BLaER1 (cell line): ENCODE measurements around the gene HOXA13.
A peak's percentile ranks its signal among the peaks of the same experiment; 100 is the strongest.

Source experiments
- H3K27ac ChIP-seq: shearing (Covaris generic); formaldehyde crosslinking; 2 replicates; pipeline ENCODE4 v1.8.1; 2022
- H3K27me3 ChIP-seq: shearing (Covaris generic); formaldehyde crosslinking; 2 replicates; pipeline ENCODE4 v1.8.1; 2022
- H3K36me3 ChIP-seq: shearing (Covaris generic); formaldehyde crosslinking; 2 replicates; pipeline ENCODE4 v1.8.1; 2022
- H3K4me1 ChIP-seq: shearing (Covaris generic); formaldehyde crosslinking; 2 replicates; pipeline ENCODE4 v1.8.1; 2022
- H3K4me2 ChIP-seq: shearing (Covaris generic); formaldehyde crosslinking; 2 replicates; pipeline ENCODE4 v1.8.1; 2022
- H3K4me3 ChIP-seq: shearing (Covaris generic); formaldehyde crosslinking; 2 replicates; pipeline ENCODE4 v1.8.1; 2022
- H3K9ac ChIP-seq: shearing (Covaris generic); formaldehyde crosslinking; 2 replicates; pipeline ENCODE4 v1.8.1; 2022
- H3K9me3 ChIP-seq: shearing (Covaris generic); formaldehyde crosslinking; 2 replicates; pipeline ENCODE4 v1.8.1; 2022
- H4K20me1 ChIP-seq: shearing (Covaris generic); formaldehyde crosslinking; 2 replicates; pipeline ENCODE4 v1.8.1; 2022
- Cebpa-rat ChIP-seq: shearing (Covaris generic); IDR thresholded peaks from 2 replicates; pipeline ENCODE4 v1.8.1; 2022

The HOXA13 gene

DNA sequence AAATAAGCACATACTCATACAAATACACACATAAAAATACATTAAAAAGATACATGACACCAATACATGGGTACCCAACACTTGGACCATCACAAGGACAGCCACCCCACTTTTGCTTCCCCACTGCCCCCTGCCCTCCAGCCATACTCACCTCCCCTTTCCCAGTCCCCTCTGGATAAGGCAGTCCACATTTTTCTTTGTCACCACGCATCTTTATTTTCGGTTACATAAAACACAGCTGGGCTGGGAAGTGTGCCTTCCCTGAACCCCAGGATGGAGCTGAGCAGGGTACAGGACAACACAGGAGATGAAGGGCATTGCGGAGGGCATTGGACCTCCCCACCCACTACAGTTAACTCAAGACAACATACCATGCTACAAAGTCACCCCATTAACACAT, 46.4 kb downstream of the HOXA13 start:
- Histone ChIP-seq H3K27me3 (peaks cover 100% of the 10 kb centered on the region), H4K20me1 (peaks cover 75% of the 10 kb centered on the region), H3K4me1 (peaks cover 18% of the 10 kb centered on the region), H3K9ac (no peak overlapping the region), H3K4me2 (no peak overlapping the region), H3K27ac (no peak overlapping the region), H3K4me3 (no peak overlapping the region), H3K36me3 (no peaks in the 10 kb centered on the region), H3K9me3 (peaks cover 42% of the 10 kb centered on the region)
- TF ChIP-seq Cebpa-rat = no peak

DNA sequence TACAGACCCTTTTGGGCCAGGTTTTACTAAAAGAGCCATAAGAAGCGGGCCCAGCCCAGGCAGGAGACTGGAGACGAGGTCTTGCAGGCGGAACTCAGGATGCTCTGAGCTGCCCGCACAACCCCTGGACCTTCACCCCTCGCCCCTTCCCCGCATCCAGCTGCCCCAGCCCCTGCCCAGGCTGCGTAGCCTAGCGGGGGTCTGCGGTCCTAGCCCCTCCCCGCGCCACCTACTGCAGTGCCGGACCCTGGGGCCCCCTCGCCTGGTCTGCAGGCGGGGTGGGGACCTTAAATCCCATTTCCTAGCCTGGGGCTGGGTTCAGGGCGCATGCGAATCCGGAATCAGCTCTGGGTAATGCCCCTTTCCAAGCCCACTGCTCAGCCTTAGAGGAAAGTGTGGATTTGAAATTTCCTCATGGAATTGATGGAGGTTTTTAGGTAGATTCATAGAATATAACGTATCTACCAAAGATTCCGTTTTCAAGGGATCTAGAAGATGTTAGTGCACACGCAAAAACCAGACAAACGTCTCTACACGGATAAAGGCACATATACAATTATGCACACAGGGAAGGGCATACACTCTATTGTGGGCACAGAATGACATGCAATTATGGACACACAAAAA, 47.0 kb downstream of the HOXA13 start:
- peaks cover 44% of the 10 kb centered on the region for H3K9me3 ChIP-seq
- no peak overlapping the region for H3K4me2 ChIP-seq
- H3K27ac ChIP-seq = no peak overlapping the region
- H3K27me3 ChIP-seq = peaks cover 100% of the 10 kb centered on the region
- no peak overlapping the region for H3K9ac ChIP-seq
- no peaks in the 10 kb centered on the region for H3K36me3 ChIP-seq
- H4K20me1 ChIP-seq = peaks cover 70% of the 10 kb centered on the region
- peaks cover 22% of the 10 kb centered on the region for H3K4me1 ChIP-seq
- H3K4me3 ChIP-seq = no peak overlapping the region
- TF ChIP-seq Cebpa-rat = no peak

- peak within 1 kb of the TSS; percentile 57 for H3K4me3 ChIP-seq
- no peaks in the 10 kb centered on the region for H3K36me3 ChIP-seq
- H3K27ac ChIP-seq = no peak within 1 kb of the TSS
- peaks cover 62% of the 10 kb centered on the region for H4K20me1 ChIP-seq
- TF ChIP-seq Cebpa-rat = no peak
- H3K27me3 ChIP-seq = peaks cover 100% of the 10 kb centered on the region
- H3K4me2 ChIP-seq = peak within 1 kb of the TSS; percentile 77
- peaks cover 22% of the 10 kb centered on the region for H3K4me1 ChIP-seq
- H3K9ac ChIP-seq = no peak within 1 kb of the TSS
- H3K9me3 ChIP-seq = peaks cover 44% of the 10 kb centered on the region
Observed at GRCh38 chr7:27151931-27152815, 47.7 kb downstream of the HOXA13 start, which contains the start of gene HOXA3. HOXA3 (minus strand) TSS chr7:27152583; CDS start chr7:27110640, 41,943 bp downstream.

DNA sequence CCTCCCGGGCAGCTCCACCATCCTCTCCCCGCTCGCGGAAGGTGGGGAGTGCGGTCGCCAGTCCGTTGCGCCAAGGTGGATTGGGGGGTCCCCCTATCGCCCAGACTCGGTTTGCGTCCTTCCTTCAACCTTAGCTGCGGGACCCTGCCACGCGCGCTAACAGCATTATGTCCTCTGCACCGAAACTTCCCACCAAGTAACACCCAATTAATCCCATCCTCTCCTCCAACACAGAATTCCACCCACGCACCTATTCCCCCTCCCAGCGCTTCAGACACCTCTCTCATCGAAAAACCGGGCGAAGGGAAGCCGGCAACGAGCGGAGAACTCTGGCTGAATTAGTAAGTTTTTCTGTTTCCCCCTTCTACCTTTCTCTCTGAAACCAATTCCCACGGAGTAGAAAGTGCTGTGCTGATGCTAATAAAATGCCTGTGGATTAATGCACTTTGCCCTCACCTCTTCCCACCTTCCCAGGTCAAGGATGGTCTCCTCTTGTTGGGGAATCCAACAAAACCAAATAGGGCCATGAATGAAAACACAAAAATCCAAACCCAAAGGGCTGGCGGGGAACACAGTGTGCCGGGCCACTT, 48.5 kb downstream of the HOXA13 start:
- Histone ChIP-seq H3K4me3 (peak overlapping the region; percentile 57), H3K4me2 (peak overlapping the region; percentile 77), H3K27me3 (peaks cover 100% of the 10 kb centered on the region), H3K9ac (no peak overlapping the region), H3K27ac (no peak overlapping the region), H4K20me1 (peaks cover 58% of the 10 kb centered on the region), H3K9me3 (peaks cover 45% of the 10 kb centered on the region), H3K36me3 (no peaks in the 10 kb centered on the region), H3K4me1 (peaks cover 22% of the 10 kb centered on the region)
- TF ChIP-seq Cebpa-rat = no peak

GRCh38 chr7:27150568-27151340, 49.1 kb downstream of the HOXA13 start:
- Histone ChIP-seq H3K4me1 (peaks cover 22% of the 10 kb centered on the region), H3K4me2 (peak overlapping the region; percentile 77), H3K36me3 (no peaks in the 10 kb centered on the region), H4K20me1 (peaks cover 52% of the 10 kb centered on the region), H3K9me3 (peaks cover 45% of the 10 kb centered on the region), H3K27me3 (peaks cover 100% of the 10 kb centered on the region), H3K9ac (no peak overlapping the region), H3K27ac (no peak overlapping the region), H3K4me3 (peak overlapping the region; percentile 57)
- no peak for TF ChIP-seq Cebpa-rat

GRCh38 chr7:27149842-27150567, 49.9 kb downstream of the HOXA13 start:
- TF ChIP-seq Cebpa-rat = no peak
- Histone ChIP-seq H3K27ac (no peak overlapping the region), H4K20me1 (peaks cover 44% of the 10 kb centered on the region), H3K4me3 (peak overlapping the region; percentile 57), H3K9ac (no peak overlapping the region), H3K9me3 (peaks cover 45% of the 10 kb centered on the region), H3K36me3 (0 out of 2 replicates have a peak, but pooled peaks cover 1% of the 10 kb centered on the region), H3K27me3 (peaks cover 100% of the 10 kb centered on the region), H3K4me1 (peaks cover 22% of the 10 kb centered on the region), H3K4me2 (peak overlapping the region; percentile 77)

GRCh38 chr7:27148756-27149641, 50.9 kb downstream of the HOXA13 start:
- H3K9me3 ChIP-seq = peaks cover 50% of the 10 kb centered on the region
- H3K4me1 ChIP-seq = peaks cover 22% of the 10 kb centered on the region
- no peak for TF ChIP-seq Cebpa-rat
- peaks cover 34% of the 10 kb centered on the region for H4K20me1 ChIP-seq
- H3K27me3 ChIP-seq = peaks cover 100% of the 10 kb centered on the region
- H3K36me3 ChIP-seq = 0 out of 2 replicates have a peak, but pooled peaks cover 8% of the 10 kb centered on the region
- no peak overlapping the region for H3K27ac ChIP-seq
- H3K4me3 ChIP-seq = peak overlapping the region; percentile 25; the same call in 1 of the 2 replicates
- H3K9ac ChIP-seq = no peak overlapping the region
- H3K4me2 ChIP-seq = no peak overlapping the region

GRCh38 chr7:27148031-27148755, 51.7 kb downstream of the HOXA13 start:
- H3K27ac ChIP-seq = no peak overlapping the region
- H3K4me3 ChIP-seq = peak overlapping the region; percentile 25; the same call in 1 of the 2 replicates
- no peak for TF ChIP-seq Cebpa-rat
- peaks cover 13% of the 10 kb centered on the region for H3K36me3 ChIP-seq
- H3K27me3 ChIP-seq = peaks cover 100% of the 10 kb centered on the region
- H3K4me1 ChIP-seq = peaks cover 22% of the 10 kb centered on the region
- H3K9me3 ChIP-seq = peaks cover 58% of the 10 kb centered on the region
- peaks cover 26% of the 10 kb centered on the region for H4K20me1 ChIP-seq
- no peak overlapping the region for H3K9ac ChIP-seq
- no peak overlapping the region for H3K4me2 ChIP-seq
